IMR-90 (cell line): ENCODE measurements around the gene DYRK1A.

Experiments used
- BHLHE40 ChIP-seq: fragments of 150-350 bp; IDR thresholded peaks from 2 replicates; pipeline ENCODE4 v1.6.1; 2016; ENCODE audit warnings: mild to moderate bottlenecking, low read depth, low read length
- CEBPB ChIP-seq: IDR thresholded peaks from 2 replicates; pipeline ENCODE4 v1.6.1; 2012; ENCODE audit warnings: low read depth, low read length, improper control_type of control experiment
- MAFK ChIP-seq: IDR thresholded peaks from 2 replicates; pipeline ENCODE4 v1.6.1; 2012; ENCODE audit warnings: low read depth, low read length, improper control_type of control experiment
- MXI1 ChIP-seq: IDR thresholded peaks from 2 replicates; pipeline ENCODE4 v1.6.1; 2012; ENCODE audit warnings: low read depth, mild to moderate bottlenecking, low read length, moderate library complexity, borderline replicate concordance
- POLR2A ChIP-seq: IDR thresholded peaks from 2 replicates; pipeline ENCODE4 v1.6.1; 2012; ENCODE audit warnings: mild to moderate bottlenecking, low read depth, low read length
- RAD21 ChIP-seq: IDR thresholded peaks from 2 replicates; pipeline ENCODE4 v1.6.1; 2012; ENCODE audit warnings: low read length, improper control_type of control experiment
- RCOR1 ChIP-seq: IDR thresholded peaks from 2 replicates; pipeline ENCODE4 v1.6.1; 2012; ENCODE audit warnings: mild to moderate bottlenecking, low read length, improper control_type of control experiment; ENCODE audit not compliant: insufficient replicate concordance
- SMC3 ChIP-seq: fragments of 150-350 bp; IDR thresholded peaks from 2 replicates; pipeline ENCODE4 v1.6.1; 2016; ENCODE audit warnings: low read depth, mild to moderate bottlenecking, antibody characterized with exemption, low read length, moderate library complexity
- TF ChIP-seq, protein P1 (sequence below): conservative IDR thresholded peaks from 2 replicates; pipeline ENCODE4 v1.5.1; 2012; ENCODE audit warnings: mild to moderate bottlenecking, low read depth, low read length, improper control_type of control experiment

DNA sequence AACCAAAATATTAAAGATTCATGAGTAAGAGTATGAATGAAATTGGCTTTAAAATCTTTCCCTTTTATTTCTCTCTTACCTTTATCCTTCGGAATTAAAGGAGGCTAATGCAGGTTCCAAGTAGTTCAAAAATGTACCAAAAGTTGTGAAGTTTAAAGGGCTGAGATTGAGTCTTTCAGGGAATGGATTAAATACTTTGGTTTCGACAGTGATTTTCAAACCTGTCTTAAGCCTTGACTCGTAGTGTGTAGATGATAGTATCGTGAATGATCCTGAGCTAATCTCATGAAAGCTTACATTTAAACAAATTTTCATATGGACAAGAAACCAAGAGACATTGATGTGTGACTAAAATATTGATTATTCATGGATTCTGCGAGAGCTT is 66.9 kb downstream of the DYRK1A start:
- TF ChIP-seq, protein P1, sequence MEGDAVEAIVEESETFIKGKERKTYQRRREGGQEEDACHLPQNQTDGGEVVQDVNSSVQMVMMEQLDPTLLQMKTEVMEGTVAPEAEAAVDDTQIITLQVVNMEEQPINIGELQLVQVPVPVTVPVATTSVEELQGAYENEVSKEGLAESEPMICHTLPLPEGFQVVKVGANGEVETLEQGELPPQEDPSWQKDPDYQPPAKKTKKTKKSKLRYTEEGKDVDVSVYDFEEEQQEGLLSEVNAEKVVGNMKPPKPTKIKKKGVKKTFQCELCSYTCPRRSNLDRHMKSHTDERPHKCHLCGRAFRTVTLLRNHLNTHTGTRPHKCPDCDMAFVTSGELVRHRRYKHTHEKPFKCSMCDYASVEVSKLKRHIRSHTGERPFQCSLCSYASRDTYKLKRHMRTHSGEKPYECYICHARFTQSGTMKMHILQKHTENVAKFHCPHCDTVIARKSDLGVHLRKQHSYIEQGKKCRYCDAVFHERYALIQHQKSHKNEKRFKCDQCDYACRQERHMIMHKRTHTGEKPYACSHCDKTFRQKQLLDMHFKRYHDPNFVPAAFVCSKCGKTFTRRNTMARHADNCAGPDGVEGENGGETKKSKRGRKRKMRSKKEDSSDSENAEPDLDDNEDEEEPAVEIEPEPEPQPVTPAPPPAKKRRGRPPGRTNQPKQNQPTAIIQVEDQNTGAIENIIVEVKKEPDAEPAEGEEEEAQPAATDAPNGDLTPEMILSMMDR = no peak
- TF ChIP-seq POLR2A (no peak), SMC3 (no peak), RCOR1 (no peak), RAD21 (no peak), CEBPB (no peak), MAFK (no peak), MXI1 (no peak), BHLHE40 (no peak)
